GM12878 (cell line): ENCODE data around the gene IL15. TPM values are rescaled to one million over a fixed set of nuclear protein-coding genes. Genes with fewer than 3 reads are reported as not detected.
A peak's percentile ranks its signal among the peaks of the same experiment; 100 is the strongest.

Experiments
- ASH2L ChIP-seq: fragments of 300-600, 200-600 bp; sonication (generic); IDR thresholded peaks from 2 replicates; pipeline ENCODE4 v1.6.1; 2017; ENCODE audit warnings: low read depth, mild to moderate bottlenecking, borderline replicate concordance
- BHLHE40 ChIP-seq, 2 experiments: fragments of 450-650 bp in 1 of 2; IDR thresholded peaks; 2 replicates each; pipeline ENCODE4 v1.6.1; 2011 to 2017; ENCODE audit warnings: low read depth in 2 of 2, borderline replicate concordance in 1 of 2, improper control_type of control experiment in 1 of 2, low read length in 1 of 2, mild to moderate bottlenecking in 1 of 2
- CBFB ChIP-seq: IDR thresholded peaks from 2 replicates; pipeline ENCODE4 v1.6.1; 2016; ENCODE audit warnings: antibody characterized with exemption, low read depth
- E2F8 ChIP-seq: fragments of 450-650 bp; IDR thresholded peaks from 2 replicates; pipeline ENCODE4 v1.6.1; 2018; ENCODE audit warnings: mild to moderate bottlenecking, low read depth, moderate library complexity; ENCODE audit not compliant: partially characterized antibody
- GATAD2B ChIP-seq: fragments of 450-650 bp; conservative IDR thresholded peaks from 2 replicates; pipeline ENCODE4 v1.6.1; 2017; ENCODE audit warnings: low read depth, mild to moderate bottlenecking, moderate library complexity
- JUND ChIP-seq: IDR thresholded peaks from 2 replicates; pipeline ENCODE4 v1.6.1; 2012; ENCODE audit warnings: low read depth, mild to moderate bottlenecking, low read length, improper control_type of control experiment, moderate library complexity
- LARP7 ChIP-seq: fragments of 450-650 bp; IDR thresholded peaks from 2 replicates; pipeline ENCODE4 v1.6.1; 2017; ENCODE audit warnings: mild to moderate bottlenecking
- NFXL1 ChIP-seq: fragments of 450-650 bp; IDR thresholded peaks from 2 replicates; pipeline ENCODE4 v1.6.1; 2017; ENCODE audit warnings: antibody characterized with exemption, mild to moderate bottlenecking, borderline replicate concordance
- PAX5 ChIP-seq: IDR thresholded peaks from 2 replicates; pipeline ENCODE4 v1.6.1; 2011; ENCODE audit warnings: low read depth, low read length, borderline replicate concordance
- PAX8 ChIP-seq: fragments of 450-650 bp; IDR thresholded peaks from 2 replicates; pipeline ENCODE4 v1.6.1; 2017; ENCODE audit warnings: mild to moderate bottlenecking, moderate library complexity
- POLR2A ChIP-seq: IDR thresholded peaks from 2 replicates; pipeline ENCODE4 v1.6.1; 2011; ENCODE audit warnings: low read depth, mild to moderate bottlenecking, low read length
- POLR2AphosphoS5 ChIP-seq: IDR thresholded peaks from 2 replicates; pipeline ENCODE4 v1.6.1; 2011; ENCODE audit warnings: mild to moderate bottlenecking, low read length, inconsistent platforms
- RAD21 ChIP-seq: IDR thresholded peaks from 2 replicates; pipeline ENCODE4 v1.6.1; 2011; ENCODE audit warnings: mild to moderate bottlenecking, low read depth, low read length, moderate library complexity; ENCODE audit not compliant: insufficient read depth
- RAD51 ChIP-seq: fragments of 450-650 bp; IDR thresholded peaks from 2 replicates; pipeline ENCODE4 v1.6.1; 2016; ENCODE audit warnings: moderate library complexity, mild to moderate bottlenecking, inconsistent platforms
- SMAD1 ChIP-seq: fragments of 450-650 bp; IDR thresholded peaks from 2 replicates; pipeline ENCODE4 v1.6.1; 2018; ENCODE audit warnings: mild to moderate bottlenecking, low read depth; ENCODE audit not compliant: partially characterized antibody
- SREBF1 ChIP-seq: IDR thresholded peaks from 2 replicates; pipeline ENCODE4 v1.6.1; 2012; ENCODE audit warnings: mild to moderate bottlenecking, low read length
- TARDBP ChIP-seq: IDR thresholded peaks from 2 replicates; pipeline ENCODE4 v1.6.1; 2016; ENCODE audit warnings: borderline replicate concordance
- TCF3 ChIP-seq: IDR thresholded peaks from 2 replicates; pipeline ENCODE4 v1.6.1; 2012; ENCODE audit warnings: low read depth, mild to moderate bottlenecking, low read length, borderline replicate concordance; ENCODE audit not compliant: insufficient read depth
- USF1 ChIP-seq: IDR thresholded peaks from 2 replicates; pipeline ENCODE4 v1.6.1; 2011; ENCODE audit warnings: borderline replicate concordance, low read depth, mild to moderate bottlenecking, moderate library complexity, mixed read lengths, low read length; ENCODE audit not compliant: insufficient read depth; ENCODE audit errors: extremely low read length
- YY1 ChIP-seq: IDR thresholded peaks from 2 replicates; pipeline ENCODE4 v1.6.1; 2011; ENCODE audit warnings: low read depth, mild to moderate bottlenecking, low read length
- ZNF217 ChIP-seq: fragments of 450-650 bp; IDR thresholded peaks from 2 replicates; pipeline ENCODE4 v1.6.1; 2017; ENCODE audit warnings: antibody characterized with exemption, mild to moderate bottlenecking
- polyA plus RNA-seq, 11 experiments: library from polyadenylated mRNA; depleted of rRNA in 4 of 11; unstranded in 6 of 11; stranded (reverse) in 5 of 11; fragments of >200 nt; fragmentation: Nextera tagmentation in 4 of 11; fragmentation: Illumina TruSeq in 1 of 11; extraction: Ambion mirVana in 4 of 11; extraction: Trizol in 1 of 11; gene quantifications; 1 replicate in 1 of 11; 2 replicates in 10 of 11; pipeline versions ENCODE4 v1.2.1 to v1.2.3, GENCODE V29; 2011 to 2016; ENCODE audit warnings: inconsistent platforms in 2 of 11, missing spikeins in 2 of 11, low read depth in 1 of 11
- total RNA-seq, 4 experiments: library from RNA; depleted of rRNA in 3 of 4; stranded (reverse); fragments of >200 nt in 3 of 4; fragmentation: Illumina TruSeq in 1 of 4; extraction: Trizol in 1 of 4; gene quantifications; 2 replicates each; pipeline versions ENCODE4 v1.2.1 to v1.2.3, GENCODE V29; 2013 to 2021
- TF ChIP-seq, protein P1 (sequence below): fragments of 450-650 bp; IDR thresholded peaks from 2 replicates; pipeline ENCODE4 v1.6.1; 2017; ENCODE audit warnings: antibody characterized with exemption, mild to moderate bottlenecking, moderate library complexity
- TF ChIP-seq, protein P2 (sequence below): fragments of 450-650 bp; IDR thresholded peaks from 2 replicates; pipeline ENCODE4 v1.6.1; 2017; ENCODE audit warnings: low read depth, mild to moderate bottlenecking, moderate library complexity

IL15 gene
- total and polyA plus RNA-seq, 10 of the 15 experiments (the other 5 are each of a cell fraction or from before 2014, with no cell fraction given), result 6.0 to 11.4 (median 8.2) TPM

GRCh38 chr4:141636082-141636770 is at the start of gene IL15 (continued):
- TF ChIP-seq, protein P1, sequence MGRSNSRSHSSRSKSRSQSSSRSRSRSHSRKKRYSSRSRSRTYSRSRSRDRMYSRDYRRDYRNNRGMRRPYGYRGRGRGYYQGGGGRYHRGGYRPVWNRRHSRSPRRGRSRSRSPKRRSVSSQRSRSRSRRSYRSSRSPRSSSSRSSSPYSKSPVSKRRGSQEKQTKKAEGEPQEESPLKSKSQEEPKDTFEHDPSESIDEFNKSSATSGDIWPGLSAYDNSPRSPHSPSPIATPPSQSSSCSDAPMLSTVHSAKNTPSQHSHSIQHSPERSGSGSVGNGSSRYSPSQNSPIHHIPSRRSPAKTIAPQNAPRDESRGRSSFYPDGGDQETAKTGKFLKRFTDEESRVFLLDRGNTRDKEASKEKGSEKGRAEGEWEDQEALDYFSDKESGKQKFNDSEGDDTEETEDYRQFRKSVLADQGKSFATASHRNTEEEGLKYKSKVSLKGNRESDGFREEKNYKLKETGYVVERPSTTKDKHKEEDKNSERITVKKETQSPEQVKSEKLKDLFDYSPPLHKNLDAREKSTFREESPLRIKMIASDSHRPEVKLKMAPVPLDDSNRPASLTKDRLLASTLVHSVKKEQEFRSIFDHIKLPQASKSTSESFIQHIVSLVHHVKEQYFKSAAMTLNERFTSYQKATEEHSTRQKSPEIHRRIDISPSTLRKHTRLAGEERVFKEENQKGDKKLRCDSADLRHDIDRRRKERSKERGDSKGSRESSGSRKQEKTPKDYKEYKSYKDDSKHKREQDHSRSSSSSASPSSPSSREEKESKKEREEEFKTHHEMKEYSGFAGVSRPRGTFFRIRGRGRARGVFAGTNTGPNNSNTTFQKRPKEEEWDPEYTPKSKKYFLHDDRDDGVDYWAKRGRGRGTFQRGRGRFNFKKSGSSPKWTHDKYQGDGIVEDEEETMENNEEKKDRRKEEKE, result no peak
- TF ChIP-seq LARP7 (peak; percentile 66), TARDBP (no peak), GATAD2B (no peak), SMAD1 (no peak), RAD51 (no peak), RAD21 (no peak), BHLHE40 (IDR thresholded peaks at IDR 0.05; ENCODE audit: borderline replicate concordance in 1 of 2, low read depth in 2 of 2, low read length in 1 of 2) (peak in 1 of 2 experiments; percentile 24; a peak in 1 of 4 replicates), PAX8 (no peak), SREBF1 (no peak), JUND (no peak), PAX5 (0 out of 2 replicates have a peak, but pooled peaks have one; percentile 0), E2F8 (no peak), NFXL1 (no peak), ZNF217 (no peak), CBFB (peak; percentile 15; the same call in 1 of the 2 replicates), ASH2L (peak; percentile 99), YY1 (no peak), USF1 (no peak), TCF3 (0 out of 2 replicates have a peak, but pooled peaks have one; percentile 39), POLR2A (peak; percentile 62; the same call in 1 of the 2 replicates), POLR2AphosphoS5 (0 out of 2 replicates have a peak, but pooled peaks have one; percentile 40)
- TF ChIP-seq, protein P2, sequence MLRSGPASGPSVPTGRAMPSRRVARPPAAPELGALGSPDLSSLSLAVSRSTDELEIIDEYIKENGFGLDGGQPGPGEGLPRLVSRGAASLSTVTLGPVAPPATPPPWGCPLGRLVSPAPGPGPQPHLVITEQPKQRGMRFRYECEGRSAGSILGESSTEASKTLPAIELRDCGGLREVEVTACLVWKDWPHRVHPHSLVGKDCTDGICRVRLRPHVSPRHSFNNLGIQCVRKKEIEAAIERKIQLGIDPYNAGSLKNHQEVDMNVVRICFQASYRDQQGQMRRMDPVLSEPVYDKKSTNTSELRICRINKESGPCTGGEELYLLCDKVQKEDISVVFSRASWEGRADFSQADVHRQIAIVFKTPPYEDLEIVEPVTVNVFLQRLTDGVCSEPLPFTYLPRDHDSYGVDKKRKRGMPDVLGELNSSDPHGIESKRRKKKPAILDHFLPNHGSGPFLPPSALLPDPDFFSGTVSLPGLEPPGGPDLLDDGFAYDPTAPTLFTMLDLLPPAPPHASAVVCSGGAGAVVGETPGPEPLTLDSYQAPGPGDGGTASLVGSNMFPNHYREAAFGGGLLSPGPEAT, result 0 out of 2 replicates have a peak, but pooled peaks have one; percentile 38
